Left lung (tissue), 10 donors: ENCODE data around the gene NLRP2B. TPM values are rescaled to one million over a fixed set of nuclear protein-coding genes. Genes with fewer than 3 reads are reported as not detected.

Experiments used
- ATAC-seq: fragments of 200-7000 bp; cut with Tn5 transposase; one replicate; pipeline ENCODE4 v1.9.1; 2020; ENCODE audit warnings: moderate library complexity
- DNase-seq, 4 donors: peaks; one replicate each; pipeline ENCODE4 v3.0.0-alpha.2; 2013 to 2020
- H3K27ac ChIP-seq, 2 donors: fragments of 200-600 bp; sonication (generic) in 1 of 2; one replicate each; pipeline versions ENCODE4 v1.5.0 to v1.8.0; 2020 to 2021
- H3K27me3 ChIP-seq, 2 donors: fragments of 200-600 bp; sonication (generic) in 1 of 2; one replicate each; pipeline versions ENCODE4 v1.5.0 to v1.8.0; 2020 to 2021
- H3K36me3 ChIP-seq, 2 donors: fragments of 200-600 bp; sonication (generic) in 1 of 2; one replicate each; pipeline versions ENCODE4 v1.5.0 to v1.8.0; 2020 to 2021
- H3K4me1 ChIP-seq, 2 donors: fragments of 200-600 bp; one replicate each; pipeline ENCODE4 v1.8.0; 2021
- H3K4me3 ChIP-seq, 2 donors: fragments of 200-600 bp; sonication (generic) in 1 of 2; one replicate each; pipeline versions ENCODE4 v1.5.0 to v1.8.0; 2020 to 2021; ENCODE audit warnings: mild to moderate bottlenecking in 1 of 2
- H3K9me3 ChIP-seq, 2 donors: fragments of 200-600 bp; sonication (generic) in 1 of 2; one replicate each; pipeline versions ENCODE4 v1.5.0 to v1.8.0; 2020 to 2021
- CTCF ChIP-seq, 2 donors: fragments of 200-600 bp; sonication (generic) in 1 of 2; IDR thresholded peaks; one replicate each; pipeline versions ENCODE4 v1.5.0 to v1.8.0; 2021; ENCODE audit warnings: antibody characterized with exemption in 2 of 2
- intact Hi-C, 2 donors: fragments of 100-400 bp; cut with DNase I; formaldehyde crosslinking; loops; one replicate each; pipeline versions ENCODE4 v1.11.2 to v1.14.2; 2022
- polyA plus RNA-seq, 6 donors: library from polyadenylated mRNA; unstranded; fragments of 120-200 nt; gene quantifications; one replicate each; pipeline ENCODE4 v1.2.1, GENCODE V29; 2013; ENCODE audit not compliant: insufficient read length in 6 of 6
- total RNA-seq, 2 donors: library from RNA; stranded (reverse); fragmentation: NEBNext Ultra II Directional; extraction: Animal tissue kit (Norgen Biotek cat#: 25700); gene quantifications; one replicate each; pipeline ENCODE4 v1.2.1, GENCODE V29; 2021
- donor health status: DM: no; HTN: yes; CAD: no.
- donor health status: DM: no; HTN: no; CAD: no.

The NLRP2B gene
- total and polyA plus RNA-seq, 8 donors = 0.06 TPM; not detected in 7

GRCh38 chrX:57652705-57653104 is 27.4 kb downstream of the NLRP2B start:
- no peak for TF ChIP-seq CTCF (IDR thresholded peaks at IDR 0.05)
- peaks cover 0 to 21% of the 10 kb centered on the region in 2 donors for H3K9me3 ChIP-seq
- no peaks in the 10 kb centered on the region for H3K36me3 ChIP-seq
- no peak overlapping the region for H3K27ac ChIP-seq
- DNase-seq (no peak), ATAC-seq (no peak)
- H3K4me1 ChIP-seq = no peaks in the 10 kb centered on the region
- H3K4me3 ChIP-seq = no peak overlapping the region
- H3K27me3 ChIP-seq = no peaks in the 10 kb centered on the region
- intact Hi-C loops = no loop called here

GRCh38 chrX:57651169-57651919 is 28.7 kb downstream of the NLRP2B start:
- peaks cover 0 to 20% of the 10 kb centered on the region in 2 donors for H3K9me3 ChIP-seq
- H3K36me3 ChIP-seq = no peaks in the 10 kb centered on the region
- no peak overlapping the region for H3K4me3 ChIP-seq
- TF ChIP-seq CTCF (IDR thresholded peaks at IDR 0.05) = no peak
- DNase-seq (no peak), ATAC-seq (no peak)
- H3K4me1 ChIP-seq = no peaks in the 10 kb centered on the region
- H3K27ac ChIP-seq = no peak overlapping the region
- intact Hi-C loops = no loop called here
- H3K27me3 ChIP-seq = no peaks in the 10 kb centered on the region

GRCh38 chrX:57647020-57647419 is 33.0 kb downstream of the NLRP2B start:
- no peaks in the 10 kb centered on the region for H3K9me3 ChIP-seq
- no peaks in the 10 kb centered on the region for H3K27me3 ChIP-seq
- no peak for DNase-seq
- intact Hi-C loops = no loop called here
- no peak for ATAC-seq
- no peak overlapping the region for H3K4me3 ChIP-seq
- no peaks in the 10 kb centered on the region for H3K4me1 ChIP-seq
- no peak for TF ChIP-seq CTCF (IDR thresholded peaks at IDR 0.05)
- H3K27ac ChIP-seq = no peak overlapping the region
- no peaks in the 10 kb centered on the region for H3K36me3 ChIP-seq

- no peak overlapping the region for H3K27ac ChIP-seq
- no peak overlapping the region for H3K4me3 ChIP-seq
- intact Hi-C loops = no loop called here
- DNase-seq (no peak), ATAC-seq (no peak)
- H3K27me3 ChIP-seq = no peaks in the 10 kb centered on the region
- H3K36me3 ChIP-seq = no peaks in the 10 kb centered on the region
- no peaks in the 10 kb centered on the region for H3K4me1 ChIP-seq
- peaks cover 0 to 4% of the 10 kb centered on the region in 2 donors for H3K9me3 ChIP-seq
- no peak for TF ChIP-seq CTCF (IDR thresholded peaks at IDR 0.05)
These were observed 36.4 kb downstream of the NLRP2B start for GRCh38 chrX:57643698-57644097.

- Histone ChIP-seq H3K4me3 (no peak overlapping the region), H3K4me1 (no peaks in the 10 kb centered on the region), H3K27me3 (no peaks in the 10 kb centered on the region), H3K27ac (no peak overlapping the region), H3K36me3 (no peaks in the 10 kb centered on the region), H3K9me3 (peaks cover 0 to 10% of the 10 kb centered on the region in 2 donors)
- intact Hi-C loops = no loop called here
- DNase-seq (no peak), ATAC-seq (no peak)
- TF ChIP-seq CTCF (IDR thresholded peaks at IDR 0.05) = no peak
These were observed 38.7 kb downstream of the NLRP2B start for GRCh38 chrX:57641338-57641737.
